GM19328 (cell line): ENCODE data around the gene CDR2.
"Not testable (repeated sequence)": the region's sequence is repeated elsewhere in the genome, so short reads cannot be mapped to it uniquely, and the experiment has no call there.

Experiments used
- ATAC-seq: cut with Tn5 transposase; IDR thresholded peaks from one replicate; pipeline ENCODE4 v1.9.1; 2021; ENCODE audit warnings: mild to moderate bottlenecking, moderate library complexity; ENCODE audit not compliant: unreplicated experiment

The CDR2 gene

GRCh38 chr16:22374311-22375116 is at the start of gene CDR2:
Gene CDR2 (minus strand): TSS chr16:22374619. CDS start chr16:22374309, 310 bp downstream.
- peak; percentile 94 for ATAC-seq

GRCh38 chr16:22423716-22424115 is 49.3 kb upstream of the CDR2 start:
- ATAC-seq: no peak

- no peak for ATAC-seq
Measured at GRCh38 chr16:22421136-22421535, 46.7 kb upstream of the CDR2 start.

- ATAC-seq: no peak
Measured at GRCh38 chr16:22420606-22421135, 46.3 kb upstream of the CDR2 start.

- no peak for ATAC-seq
Measured at GRCh38 chr16:22419908-22420307, 45.5 kb upstream of the CDR2 start.

- no peak for ATAC-seq
Measured at GRCh38 chr16:22418826-22419225, 44.4 kb upstream of the CDR2 start.

GRCh38 chr16:22417798-22418197 is 43.4 kb upstream of the CDR2 start:
- not testable (repeated sequence) for ATAC-seq

- ATAC-seq: no peak
Measured at GRCh38 chr16:22417019-22417418, 42.6 kb upstream of the CDR2 start.

- ATAC-seq: no peak
Measured at GRCh38 chr16:22413819-22414218, 39.4 kb upstream of the CDR2 start.

- no peak for ATAC-seq
Measured at GRCh38 chr16:22407486-22407885, 33.1 kb upstream of the CDR2 start.

- ATAC-seq: no peak
Measured at GRCh38 chr16:22402191-22402590, 27.8 kb upstream of the CDR2 start.

- no peak for ATAC-seq
Measured at GRCh38 chr16:22400900-22401299, 26.5 kb upstream of the CDR2 start.

- ATAC-seq: no peak
Measured at GRCh38 chr16:22397931-22398330, 23.5 kb upstream of the CDR2 start.

GRCh38 chr16:22397464-22397863 is 23.0 kb upstream of the CDR2 start:
- no peak for ATAC-seq

- no peak for ATAC-seq
Measured at GRCh38 chr16:22395960-22396359, 21.5 kb upstream of the CDR2 start.

- no peak for ATAC-seq
Measured at GRCh38 chr16:22394121-22394520, 19.7 kb upstream of the CDR2 start.

GRCh38 chr16:22388101-22388644 is 13.8 kb upstream of the CDR2 start:
- ATAC-seq: no peak

GRCh38 chr16:22386976-22387375 is 12.6 kb upstream of the CDR2 start:
- ATAC-seq: no peak

GRCh38 chr16:22385196-22385595 is 10.8 kb upstream of the CDR2 start:
- ATAC-seq: no peak

GRCh38 chr16:22383827-22384226 is 9.4 kb upstream of the CDR2 start:
- no peak for ATAC-seq

- no peak for ATAC-seq
Measured at GRCh38 chr16:22381392-22381791, 7.0 kb upstream of the CDR2 start.

GRCh38 chr16:22380529-22380928 is 6.1 kb upstream of the CDR2 start:
- no peak for ATAC-seq
